IMR-90 (cell line): ENCODE results near the gene PITPNM3. TPM values are rescaled to one million over a fixed set of nuclear protein-coding genes. Genes with fewer than 3 reads are reported as not detected.

Source experiments
- ATAC-seq: fragments of 200-7000 bp; cut with Tn5 transposase; 2 replicates; pipeline ENCODE4 v1.9.1; 2020; ENCODE audit warnings: low read depth, mild to moderate bottlenecking, moderate library complexity
- BruUV-seq: library from RNA; stranded (reverse); fragments of 400-500 nt; replicated peaks from 2 replicates; lab custom pipeline; 2021; lab: Mats Ljungman, UMichigan
- CTCF ChIA-PET: fragments of 300-600 bp; formaldehyde crosslinking; extraction: SDS; loops from one replicate; lab custom pipeline; 2021; ENCODE audit warnings: antibody characterized with exemption; lab: Yijun Ruan, JAX
- POLR2A ChIA-PET: fragments of 300-600 bp; sonication (Branson Sonifier 250); formaldehyde crosslinking; loops from one replicate; lab custom pipeline; 2022; ENCODE audit warnings: antibody characterized with exemption; ENCODE audit not compliant: unreplicated experiment; lab: Charles Lee
- DNase-seq: peaks from one replicate; pipeline ENCODE4 v3.0.0; 2013
- H2AFZ ChIP-seq: replicated peaks from 2 replicates; pipeline ENCODE3; 2013; ENCODE audit warnings: low read length, mild to moderate bottlenecking; ENCODE audit not compliant: poor library complexity
- H2AK5ac ChIP-seq: 2 replicates; pipeline ENCODE4 v1.6.1; 2013; ENCODE audit warnings: low read depth, low read length, inconsistent platforms
- H2AK9ac ChIP-seq: replicated peaks from 2 replicates; pipeline ENCODE3; 2013; ENCODE audit warnings: mild to moderate bottlenecking, low read depth, low read length, moderate library complexity; ENCODE audit not compliant: poor library complexity
- H2BK120ac ChIP-seq: 2 replicates; pipeline ENCODE4 v1.6.1; 2013; ENCODE audit warnings: low read depth, low read length, inconsistent platforms
- H2BK15ac ChIP-seq: 3 replicates; pipeline ENCODE4 v1.6.1; 2013; ENCODE audit warnings: low read depth, low read length, inconsistent platforms
- H2BK20ac ChIP-seq: 2 replicates; pipeline ENCODE4 v1.6.1; 2013; ENCODE audit warnings: low read depth, mild to moderate bottlenecking, inconsistent platforms, low read length, moderate library complexity
- H2BK5ac ChIP-seq: 2 replicates; pipeline ENCODE4 v1.6.1; 2013; ENCODE audit warnings: mild to moderate bottlenecking, low read depth, low read length, inconsistent platforms; ENCODE audit not compliant: poor library complexity, severe bottlenecking
- H3K14ac ChIP-seq: replicated peaks from 2 replicates; pipeline ENCODE4 v1.6.1; 2013; ENCODE audit warnings: low read depth, low read length, inconsistent platforms
- H3K18ac ChIP-seq: 2 replicates; pipeline ENCODE4 v1.6.1; 2013; ENCODE audit warnings: low read depth, low read length, control low read depth
- H3K23ac ChIP-seq: 2 replicates; pipeline ENCODE4 v1.6.1; 2013; ENCODE audit warnings: low read depth, low read length, inconsistent platforms
- H3K27ac ChIP-seq: 2 replicates; pipeline ENCODE4 v1.5.1; 2013; ENCODE audit warnings: mild to moderate bottlenecking, control low read depth, low read length; ENCODE audit not compliant: insufficient read depth
- H3K27me3 ChIP-seq: 2 replicates; pipeline ENCODE4 v1.6.1; 2013; ENCODE audit warnings: low read length; ENCODE audit not compliant: control insufficient read depth, insufficient read depth
- H3K36me3 ChIP-seq: 2 replicates; pipeline ENCODE4 v1.6.1; 2013; ENCODE audit warnings: low read length, mixed read lengths; ENCODE audit not compliant: control insufficient read depth, insufficient read depth
- H3K4ac ChIP-seq: 2 replicates; pipeline ENCODE4 v1.6.1; 2013; ENCODE audit warnings: low read depth, low read length, inconsistent platforms
- H3K4me1 ChIP-seq: 2 replicates; pipeline ENCODE4 v1.6.1; 2013; ENCODE audit warnings: low read length, mixed read lengths; ENCODE audit not compliant: control insufficient read depth, insufficient read depth
- H3K4me2 ChIP-seq: 2 replicates; pipeline ENCODE4 v1.6.1; 2013; ENCODE audit warnings: low read depth, mild to moderate bottlenecking, control low read depth, low read length, moderate library complexity
- H3K4me3 ChIP-seq: 2 replicates; pipeline ENCODE4 v1.5.1; 2013; ENCODE audit warnings: low read depth, mild to moderate bottlenecking, control low read depth, low read length, moderate library complexity; ENCODE audit not compliant: insufficient read depth
- H3K56ac ChIP-seq: 2 replicates; pipeline ENCODE4 v1.6.1; 2013; ENCODE audit warnings: low read length, inconsistent platforms; ENCODE audit not compliant: insufficient read depth; ENCODE audit errors: extremely low read depth
- H3K79me1 ChIP-seq, 2 experiments: 2 replicates each; pipeline ENCODE4 v1.6.1; 2013; ENCODE audit warnings: low read length in 2 of 2, inconsistent platforms in 1 of 2, low read depth in 1 of 2
- H3K9ac ChIP-seq: 2 replicates; pipeline ENCODE4 v1.6.1; 2013; ENCODE audit warnings: low read depth, low read length, control low read depth
- H3K9me1 ChIP-seq: 2 replicates; pipeline ENCODE4 v1.6.1; 2013; ENCODE audit warnings: low read length, inconsistent platforms; ENCODE audit not compliant: insufficient read depth
- H3K9me3 ChIP-seq: 2 replicates; pipeline ENCODE4 v1.6.1; 2013; ENCODE audit warnings: low read length; ENCODE audit not compliant: control insufficient read depth, insufficient read depth
- H4K20me1 ChIP-seq: 2 replicates; pipeline ENCODE4 v1.6.1; 2013; ENCODE audit warnings: low read length, inconsistent platforms; ENCODE audit not compliant: insufficient read depth
- H4K5ac ChIP-seq: 2 replicates; pipeline ENCODE4 v1.6.1; 2013; ENCODE audit warnings: mild to moderate bottlenecking, low read depth, low read length, control low read depth
- H4K8ac ChIP-seq, 2 experiments: 2 replicates each; pipeline ENCODE4 v1.6.1; 2013; ENCODE audit warnings: low read depth in 2 of 2, low read length in 2 of 2, control low read depth in 1 of 2, inconsistent platforms in 1 of 2
- H4K91ac ChIP-seq: 2 replicates; pipeline ENCODE4 v1.6.1; 2013; ENCODE audit warnings: low read depth, low read length, inconsistent platforms; ENCODE audit not compliant: insufficient read depth
- CHD1 ChIP-seq: IDR thresholded peaks from 2 replicates; pipeline ENCODE4 v1.6.1; 2012; ENCODE audit warnings: low read depth, low read length, improper control_type of control experiment
- NFE2L2 ChIP-seq: fragments of 150-350 bp; IDR thresholded peaks from 2 replicates; pipeline ENCODE4 v1.6.1; 2016; ENCODE audit warnings: low read depth, mild to moderate bottlenecking, low read length
- dilution Hi-C: fragments of 300-500 bp; cut with HindIII; formaldehyde crosslinking; loops from one replicate; pipeline ENCODE4 v1.14.3; 2018; ENCODE audit warnings: low sequenced_read_pairs; ENCODE audit not compliant: unreplicated experiment
- in situ Hi-C: fragments of 300-500 bp; cut with MboI; formaldehyde crosslinking; loops from 3 replicates; pipeline ENCODE4 v1.14.3; 2019; ENCODE audit warnings: low sequenced_read_pairs, inconsistent platforms, mixed read lengths
- intact Hi-C: fragments of 100-400 bp; cut with micrococcal nuclease; formaldehyde crosslinking; loops from 2 replicates; pipeline ENCODE4 v1.10.0; 2022
- polyA plus RNA-seq, 3 experiments: library from polyadenylated mRNA; depleted of rRNA; stranded (reverse); fragments of >200 nt; gene quantifications; 2 replicates each; pipeline ENCODE4 v1.2.3, GENCODE V29; 2012; ENCODE audit warnings: low replicate concordance in 1 of 3
- total RNA-seq: library from RNA; depleted of rRNA; stranded (reverse); fragments of >200 nt; gene quantifications from 2 replicates; pipeline ENCODE4 v1.2.3, GENCODE V29; 2012

Gene PITPNM3
- total and polyA plus RNA-seq, 2 of the 4 experiments (the other 2 are of a cell fraction), result 0.54 to 1.7 TPM

DNA sequence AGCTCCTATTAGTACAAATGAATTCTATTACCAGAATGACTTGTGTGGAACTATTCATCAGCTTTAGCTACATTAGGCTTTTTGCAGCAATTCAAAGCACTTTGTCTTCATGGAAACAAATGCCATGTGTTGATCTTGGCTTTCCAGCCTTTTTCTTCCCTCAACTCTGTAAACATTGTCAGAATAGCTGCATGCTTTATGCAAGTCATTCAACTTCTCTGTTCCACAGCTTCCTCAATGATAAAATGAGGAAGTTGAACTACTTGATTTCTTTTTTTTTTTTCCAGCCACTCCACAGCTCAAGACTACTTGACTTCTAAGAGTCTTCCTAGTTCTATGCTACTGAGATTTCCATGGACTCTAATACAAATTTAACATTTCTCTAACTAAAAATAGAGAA, 43.0 kb upstream of the PITPNM3 start:
- Histone ChIP-seq H3K56ac (no peak overlapping the region), H3K14ac (no peak overlapping the region), H2AK9ac (no peak overlapping the region), H4K20me1 (no peaks in the 10 kb centered on the region), H2BK20ac (no peak overlapping the region), H3K4ac (no peak overlapping the region), H4K91ac (no peak overlapping the region), H3K9me1 (no peaks in the 10 kb centered on the region), H2BK15ac (no peak overlapping the region), H3K79me1 (peaks cover 8 to 28% of the 10 kb centered on the region in 2 experiments; a peak in 3 of 4 replicates), H3K9ac (no peak overlapping the region), H3K9me3 (no peaks in the 10 kb centered on the region), H3K4me1 (peaks cover 1% of the 10 kb centered on the region; the same call in 1 of the 2 replicates), H2BK5ac (no peak overlapping the region), H3K4me3 (no peak overlapping the region), H3K18ac (no peak overlapping the region), H3K4me2 (no peak overlapping the region), H4K8ac (no peak overlapping the region), H2BK120ac (no peak overlapping the region), H3K27ac (no peak overlapping the region), H3K27me3 (no peaks in the 10 kb centered on the region), H2AK5ac (no peak overlapping the region), H3K36me3 (peaks cover 27% of the 10 kb centered on the region), H4K5ac (no peak overlapping the region), H3K23ac (no peak overlapping the region), H2AFZ (no peak overlapping the region)
- intact Hi-C loops, result no loop called here
- dilution Hi-C loops, result no loop called here
- peak; percentile 34; the same call in 1 of the 2 replicates for ATAC-seq
- CTCF ChIA-PET, result interaction anchor here (0.6 kb wide), 1 partner anchor 16 kb away, joined by 5 read pairs; no protein-coding TSS in a partner anchor
- peak; percentile 13 for DNase-seq
- in situ Hi-C loops, result no loop called here
- BruUV-seq, result no TSS peak
- no peak for TF ChIP-seq CHD1
- TF ChIP-seq NFE2L2, result 0 out of 2 replicates have a peak, but pooled peaks have one; percentile 35
- POLR2A ChIA-PET, result no interaction called here
